Activated T-cell treated with anti-CD3 and anti-CD28 coated beads, Interleukin-2, amount 50 U/mL, for 1 hour (primary cell): ENCODE data around the gene BPIFB2.

Source experiments
- DNase-seq: peaks from one replicate; pipeline ENCODE4 v3.0.0-alpha.2; 2020

Gene BPIFB2

GRCh38 chr20:32986331-32986966, 21.1 kb upstream of the BPIFB2 start:
- no peak for DNase-seq

- DNase-seq: no peak
Observed at GRCh38 chr20:32987044-32987825, 20.3 kb upstream of the BPIFB2 start.

GRCh38 chr20:32988008-32988407, 19.5 kb upstream of the BPIFB2 start:
- no peak for DNase-seq

- no peak for DNase-seq
Observed at GRCh38 chr20:32989507-32990283, 17.8 kb upstream of the BPIFB2 start.

- no peak for DNase-seq
Observed at GRCh38 chr20:32990426-32990825, 17.1 kb upstream of the BPIFB2 start.

GRCh38 chr20:32991383-32991782, 16.1 kb upstream of the BPIFB2 start:
- no peak for DNase-seq

- DNase-seq: no peak
Observed at GRCh38 chr20:32991792-32992641, 15.5 kb upstream of the BPIFB2 start.

GRCh38 chr20:32993496-32994050, 13.9 kb upstream of the BPIFB2 start:
- no peak for DNase-seq

GRCh38 chr20:32995802-32996201, 11.7 kb upstream of the BPIFB2 start:
- DNase-seq: no peak

- no peak for DNase-seq
Observed at GRCh38 chr20:32997431-32997830, 10.1 kb upstream of the BPIFB2 start.

GRCh38 chr20:32999603-33000250, 7.8 kb upstream of the BPIFB2 start:
- no peak for DNase-seq

- no peak for DNase-seq
Observed at GRCh38 chr20:33000802-33001466, 6.6 kb upstream of the BPIFB2 start.

- DNase-seq: no peak
Observed at GRCh38 chr20:33002087-33002808, 5.3 kb upstream of the BPIFB2 start.

- DNase-seq: no peak
Observed at GRCh38 chr20:33004141-33004751, 3.3 kb upstream of the BPIFB2 start, which contains the start of gene SUN5. Gene SUN5 (minus strand): TSS chr20:33004433. CDS start chr20:33004340, 93 bp downstream.

GRCh38 chr20:33005132-33005566, 2.4 kb upstream of the BPIFB2 start:
- no peak for DNase-seq

GRCh38 chr20:33005908-33006775, 1.4 kb upstream of the BPIFB2 start:
- no peak for DNase-seq

- DNase-seq: no peak
Observed at GRCh38 chr20:33006776-33007375, 628 bp upstream of the BPIFB2 start.
